ELF-1 (cell line): ENCODE data around the gene LHX5.

Source experiments
- DNase-seq: peaks from one replicate; pipeline ENCODE4 v3.0.0-alpha.2; 2016; ENCODE audit warnings: low read depth, low spot score

Gene LHX5

DNA sequence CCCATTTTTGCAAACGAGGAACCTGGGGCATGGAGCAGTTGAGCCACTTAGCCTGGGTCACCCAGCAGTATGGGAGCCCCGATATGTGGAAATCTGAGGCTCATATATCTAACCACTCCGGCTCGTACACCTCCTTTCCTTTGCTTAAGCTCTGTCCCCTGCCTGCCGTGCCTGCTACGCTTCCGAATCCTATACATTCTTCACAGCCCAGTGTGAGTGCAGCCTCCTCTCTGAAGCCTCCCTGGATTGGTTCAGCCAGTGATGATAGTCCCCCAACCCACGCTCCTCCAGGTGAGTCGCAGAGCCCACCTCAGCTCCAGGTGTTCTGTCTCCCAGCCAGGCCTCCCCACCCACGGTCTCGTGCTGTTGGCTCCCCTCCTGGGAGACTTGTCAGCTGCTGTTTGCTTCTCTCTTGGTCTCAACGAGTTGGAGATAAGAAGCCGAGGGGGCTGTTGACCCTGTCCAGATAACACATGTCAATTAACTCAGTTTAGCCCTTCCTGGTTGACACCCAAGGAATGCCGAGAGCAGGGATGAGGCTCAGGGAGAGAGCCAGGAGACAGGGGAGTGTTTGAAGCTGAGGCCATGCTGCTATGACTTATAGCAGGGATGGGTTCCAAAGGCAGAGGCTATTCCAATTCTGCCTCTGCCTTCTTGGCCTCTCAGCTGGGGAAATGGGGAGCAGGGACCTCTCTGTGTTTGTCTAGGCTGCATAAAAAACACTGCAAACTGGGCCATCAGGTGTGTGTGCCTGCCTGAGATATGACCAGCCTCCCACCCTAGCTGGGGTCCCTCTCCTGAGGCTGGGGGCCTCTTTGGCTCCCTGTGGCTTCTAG, 30.5 kb downstream of the LHX5 start:
- no peak for DNase-seq

DNA sequence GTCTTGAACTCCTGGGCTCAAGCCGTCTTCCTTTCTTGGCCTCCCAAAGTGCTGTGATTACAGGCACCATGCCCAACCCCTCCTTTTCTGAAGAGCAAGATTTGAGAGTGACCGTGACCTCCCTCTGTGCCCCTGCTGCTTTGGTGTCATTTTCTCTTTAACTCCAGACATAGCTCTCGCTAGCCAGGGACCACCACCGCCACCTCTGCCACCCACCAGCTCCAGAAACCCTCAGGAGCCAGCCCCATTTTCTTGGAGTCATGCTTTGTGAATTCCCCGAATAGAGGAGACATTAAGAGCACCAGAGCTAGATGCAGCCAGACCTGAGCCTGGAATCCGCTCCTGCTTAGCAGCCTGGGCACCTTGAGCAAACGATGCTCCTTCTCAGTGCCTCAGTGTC, 31.3 kb downstream of the LHX5 start:
- DNase-seq, result no peak

GRCh38 chr12:113439606-113440030, 32.1 kb downstream of the LHX5 start:
- peak; percentile 84 for DNase-seq

GRCh38 chr12:113439301-113439597, 32.4 kb downstream of the LHX5 start:
- DNase-seq, result no peak

DNA sequence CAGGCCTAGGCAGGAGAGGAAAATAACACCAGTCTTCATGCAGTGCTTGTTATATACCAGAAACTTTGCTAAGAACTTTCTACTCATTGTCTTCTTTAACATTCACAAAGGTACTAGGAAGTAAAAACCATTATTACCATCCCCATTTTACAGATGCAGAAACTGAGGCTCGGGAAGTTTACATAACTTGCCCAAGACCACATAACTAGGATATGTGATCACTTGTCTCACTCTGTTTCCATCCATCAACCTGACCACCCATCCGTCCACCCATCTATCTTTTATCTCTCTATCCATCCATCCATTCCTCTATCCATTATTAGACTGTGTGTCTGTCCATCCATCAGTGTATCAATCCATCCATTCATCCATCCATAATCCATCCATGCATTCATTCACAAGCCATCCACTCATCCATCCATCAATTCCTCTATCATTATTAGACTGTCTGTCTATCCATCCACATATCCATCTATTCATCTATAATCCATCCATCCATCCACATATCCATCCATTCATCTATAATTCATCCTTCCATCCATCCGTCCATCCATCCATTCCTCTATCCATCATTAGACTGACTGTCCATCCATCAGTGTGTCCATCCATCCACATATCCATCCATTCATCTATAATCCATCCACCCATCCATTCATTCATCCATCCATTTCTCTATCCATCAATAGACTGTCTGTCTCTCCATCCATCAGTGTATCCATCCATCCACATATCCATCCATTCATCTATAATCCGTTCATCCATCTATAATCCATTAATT, 33.0 kb downstream of the LHX5 start:
- DNase-seq, result no peak

DNA sequence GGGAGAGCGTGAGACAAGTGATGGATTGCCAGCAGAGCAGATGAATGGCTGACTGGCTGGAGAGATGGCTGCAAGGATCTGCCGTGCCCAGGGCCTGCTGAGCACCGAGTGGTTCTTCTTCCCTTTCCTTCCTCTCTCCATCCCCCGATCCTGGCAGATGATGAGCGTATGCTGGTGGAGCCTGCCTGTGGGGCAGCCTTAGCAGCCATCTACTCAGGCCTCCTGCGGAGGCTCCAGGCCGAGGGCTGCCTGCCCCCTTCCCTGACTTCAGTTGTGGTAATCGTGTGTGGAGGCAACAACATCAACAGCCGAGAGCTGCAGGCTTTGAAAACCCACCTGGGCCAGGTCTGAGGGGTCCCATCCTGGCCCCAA, 34.0 kb downstream of the LHX5 start:
- DNase-seq, result peak; percentile 34

GRCh38 chr12:113436993-113437728, 34.5 kb downstream of the LHX5 start:
- DNase-seq, result no peak

DNA sequence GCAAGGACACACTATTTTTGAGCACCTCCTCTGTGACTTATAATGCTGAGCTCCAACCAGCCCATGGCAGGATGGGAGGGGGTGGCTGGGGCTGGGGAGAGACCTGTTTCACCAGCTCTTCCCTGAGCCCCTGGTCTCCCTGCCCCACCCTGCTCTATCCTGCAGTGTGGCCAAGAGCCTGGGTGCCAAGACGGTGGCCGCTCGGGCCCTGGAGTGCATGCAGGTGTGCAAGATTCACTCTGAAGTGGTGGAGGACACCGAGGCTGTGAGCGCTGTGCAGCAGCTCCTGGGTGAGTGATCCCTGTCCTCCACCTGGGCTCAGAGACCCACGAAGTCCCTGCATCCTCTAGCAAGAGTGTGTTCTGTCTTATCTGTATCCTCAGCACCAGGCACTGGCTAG, 35.1 kb downstream of the LHX5 start:
- DNase-seq, result no peak

DNA sequence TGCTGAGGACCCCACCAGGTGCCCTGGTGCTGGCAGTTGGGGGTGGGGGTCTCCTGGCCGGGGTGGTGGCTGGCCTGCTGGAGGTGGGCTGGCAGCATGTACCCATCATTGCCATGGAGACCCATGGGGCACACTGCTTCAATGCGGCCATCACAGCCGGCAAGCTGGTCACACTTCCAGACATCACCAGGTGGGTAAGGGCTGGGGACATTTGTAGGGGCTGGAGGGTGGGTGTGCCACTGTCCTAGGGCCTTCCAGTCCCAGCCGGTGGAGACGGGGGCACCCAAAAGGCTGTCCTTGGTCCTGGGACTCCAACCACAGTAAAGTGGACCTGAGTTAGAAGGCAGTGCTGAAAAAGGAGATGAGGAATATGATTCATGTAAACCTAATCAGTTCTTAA, 36.3 kb downstream of the LHX5 start:
- DNase-seq, result no peak

DNA sequence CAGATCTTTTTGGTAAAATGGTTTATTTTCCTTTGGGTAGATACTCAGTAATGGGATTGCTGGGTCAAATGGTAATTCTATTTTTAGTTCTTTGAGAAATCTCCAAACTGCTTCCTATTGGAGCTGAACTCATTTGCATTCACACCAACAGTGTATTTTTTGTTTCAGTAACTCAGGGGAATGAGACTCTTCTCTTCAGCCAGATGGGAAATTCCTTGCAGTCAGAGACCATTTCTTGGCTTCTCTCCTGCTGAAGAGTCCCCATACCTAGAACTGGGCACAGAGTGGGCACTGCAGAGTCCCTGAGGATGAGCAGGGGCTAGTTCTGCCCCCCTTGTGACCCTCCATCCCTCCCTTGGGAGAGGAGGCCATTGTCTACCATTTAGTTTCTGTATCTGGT, 38.7 kb downstream of the LHX5 start:
- no peak for DNase-seq

DNA sequence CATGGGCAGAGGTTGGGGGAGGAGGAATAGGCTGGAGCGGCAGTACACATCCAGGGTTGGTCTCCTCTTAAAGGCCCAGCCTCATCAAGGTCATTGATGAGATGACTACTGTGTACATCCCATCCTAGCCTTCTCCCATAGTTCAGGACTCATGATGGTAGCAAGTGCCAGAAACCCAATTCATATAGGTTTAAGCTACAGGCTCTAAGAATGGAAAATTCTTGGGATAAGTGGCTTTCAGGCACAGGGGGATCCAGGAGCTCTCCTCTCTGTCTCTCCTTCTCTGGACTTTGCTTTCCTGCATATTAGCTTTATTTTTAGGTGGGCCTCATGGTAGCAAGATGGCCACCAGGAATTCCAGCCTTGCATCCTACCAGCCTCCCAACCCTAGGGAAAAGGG, 43.2 kb downstream of the LHX5 start:
- no peak for DNase-seq

- no peak for DNase-seq
Measured at GRCh38 chr12:113427882-113428281, 43.8 kb downstream of the LHX5 start.

DNA sequence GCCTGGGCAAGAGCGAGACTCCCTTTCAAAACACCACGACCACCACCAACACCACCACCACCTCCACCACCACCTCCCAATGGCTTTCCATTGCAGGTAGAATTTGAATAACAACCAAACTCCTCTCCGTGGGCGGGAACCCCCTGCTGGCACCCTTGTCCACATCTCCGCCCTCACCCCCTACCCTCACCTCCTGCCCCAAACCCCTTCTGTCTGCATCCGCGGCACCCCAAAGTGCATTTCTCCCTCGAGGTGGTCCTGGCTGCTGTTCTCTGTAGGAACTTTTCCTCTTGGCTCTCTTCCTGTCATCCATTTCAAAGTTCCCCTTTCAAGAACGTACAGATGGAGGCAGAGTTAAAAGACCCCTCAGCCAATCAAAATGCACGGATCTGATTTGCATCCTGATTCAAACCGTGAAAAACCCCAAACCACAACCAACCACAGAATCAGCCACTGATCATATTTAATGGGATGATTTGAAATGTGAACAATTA, 45.7 kb downstream of the LHX5 start:
- DNase-seq, result peak; percentile 47

DNA sequence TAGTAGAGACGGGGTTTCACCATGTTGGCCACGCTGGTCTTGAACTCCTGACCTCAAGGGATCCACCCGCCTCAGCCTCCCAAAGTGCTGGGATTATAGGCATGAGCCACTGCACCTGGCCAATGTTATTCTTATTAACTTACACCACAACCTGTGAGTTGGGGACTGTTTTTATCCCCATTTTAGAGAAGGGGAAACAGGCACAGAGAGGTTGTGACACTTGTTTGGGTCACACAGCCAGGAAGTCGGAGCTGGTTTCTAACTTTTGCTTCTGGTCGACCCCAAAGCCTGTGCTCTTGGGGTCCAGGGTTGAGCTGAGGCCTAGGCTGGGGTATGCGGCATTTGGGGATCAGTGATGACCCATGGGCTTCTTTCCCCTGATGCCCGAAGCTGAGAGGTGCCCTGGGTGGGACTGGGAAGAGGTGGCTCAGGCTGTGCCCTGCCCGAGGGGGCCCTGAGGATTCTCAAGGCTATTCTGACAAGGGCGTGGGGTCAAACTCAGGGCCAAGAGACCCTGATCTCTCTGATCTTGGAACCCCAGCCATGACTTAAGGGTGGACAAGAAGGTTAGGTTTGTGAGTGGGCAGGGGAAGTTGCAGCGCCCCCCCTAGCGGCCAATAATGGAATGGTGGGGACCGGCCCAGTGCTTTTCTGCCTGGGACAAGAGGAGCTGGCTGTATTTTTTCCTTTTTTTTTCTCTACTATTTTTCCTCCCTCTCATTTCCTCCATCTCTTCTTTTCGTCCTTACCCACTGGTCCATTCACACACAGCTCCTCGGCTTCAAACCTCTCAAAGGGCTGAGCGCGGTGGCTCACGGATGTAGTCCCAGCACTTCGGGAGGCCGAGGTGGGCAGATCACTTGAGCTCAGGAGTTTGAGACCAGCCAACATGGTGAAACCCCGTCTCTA, 46.5 kb downstream of the LHX5 start:
- peak; percentile 96 for DNase-seq

- DNase-seq, result no peak
Measured at GRCh38 chr12:113424456-113424855, 47.2 kb downstream of the LHX5 start.

GRCh38 chr12:113422886-113423669, 48.6 kb downstream of the LHX5 start:
- no peak for DNase-seq

- peak; percentile 94 for DNase-seq
Measured at GRCh38 chr12:113422030-113422885, 49.4 kb downstream of the LHX5 start, which contains the start of gene SDSL. Gene SDSL, plus strand, starts transcription at chr12:113422380. Its CDS starts 5,603 bp downstream, at chr12:113427983.

DNA sequence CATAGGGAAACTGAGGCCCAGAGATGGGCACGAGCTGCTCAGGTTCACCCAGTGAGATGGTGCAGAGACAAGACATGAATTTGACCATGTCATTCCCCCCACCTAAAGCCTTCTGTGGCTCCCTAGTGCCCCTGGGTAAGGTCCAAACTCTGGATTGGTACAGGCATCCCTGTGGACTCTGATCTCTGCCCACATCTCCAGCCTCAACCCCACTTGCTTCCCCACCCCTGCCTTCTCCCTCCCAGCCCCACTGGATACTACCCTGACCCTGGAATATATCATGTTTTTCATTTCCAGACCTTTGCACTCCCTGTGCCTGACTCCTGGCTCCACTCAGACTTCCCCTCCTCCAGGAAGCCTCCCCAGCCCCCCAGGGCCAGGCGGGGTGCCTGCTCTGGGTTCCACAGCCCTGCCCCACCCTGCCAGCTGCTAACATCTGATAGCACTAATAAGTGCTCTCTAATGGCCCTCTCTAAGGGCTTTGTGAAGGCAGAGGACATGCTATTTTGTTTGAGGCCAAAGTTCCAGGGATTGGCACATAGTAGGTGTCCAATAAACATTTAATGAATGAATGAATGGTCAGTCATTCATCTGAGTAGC, 50.6 kb downstream of the LHX5 start:
- no peak for DNase-seq
